Central memory CD8-positive, alpha-beta T cell (primary cell): ENCODE data around the gene SNAP23.

Experiments used
- ATAC-seq: fragments of 150-1000 bp; cut with Tn5 transposase; replicated peaks from 2 replicates; pipeline ENCODE4 v1.10.0; 2022; ENCODE audit warnings: mild to moderate bottlenecking, moderate FRiP score, moderate number of reproducible peaks; ENCODE audit not compliant: poor library complexity, severe bottlenecking; ENCODE audit errors: extremely low read depth
- DNase-seq, 2 donors: peaks; one replicate each; pipeline ENCODE4 v3.0.0; 2021; ENCODE audit warnings: low spot score in 2 of 2
- H3K27ac Mint-ChIP-seq: one replicate; pipeline ENCODE4 v1.8.0; 2022; ENCODE audit warnings: low read depth, mild to moderate bottlenecking, moderate library complexity, mixed read lengths
- H3K27me3 Mint-ChIP-seq: one replicate; pipeline ENCODE4 v1.8.0; 2022; ENCODE audit warnings: mixed read lengths
- H3K36me3 Mint-ChIP-seq: one replicate; pipeline ENCODE4 v1.8.0; 2022; ENCODE audit warnings: mild to moderate bottlenecking, moderate library complexity, mixed read lengths; ENCODE audit not compliant: insufficient read depth
- H3K4me1 Mint-ChIP-seq: one replicate; pipeline ENCODE4 v1.8.0; 2022; ENCODE audit warnings: mixed read lengths
- H3K4me3 Mint-ChIP-seq: one replicate; pipeline ENCODE4 v1.8.0; 2022; ENCODE audit warnings: mild to moderate bottlenecking, moderate library complexity, mixed read lengths
- H3K9me3 Mint-ChIP-seq: one replicate; pipeline ENCODE4 v1.8.0; 2022; ENCODE audit warnings: mixed read lengths

SNAP23 gene

DNA sequence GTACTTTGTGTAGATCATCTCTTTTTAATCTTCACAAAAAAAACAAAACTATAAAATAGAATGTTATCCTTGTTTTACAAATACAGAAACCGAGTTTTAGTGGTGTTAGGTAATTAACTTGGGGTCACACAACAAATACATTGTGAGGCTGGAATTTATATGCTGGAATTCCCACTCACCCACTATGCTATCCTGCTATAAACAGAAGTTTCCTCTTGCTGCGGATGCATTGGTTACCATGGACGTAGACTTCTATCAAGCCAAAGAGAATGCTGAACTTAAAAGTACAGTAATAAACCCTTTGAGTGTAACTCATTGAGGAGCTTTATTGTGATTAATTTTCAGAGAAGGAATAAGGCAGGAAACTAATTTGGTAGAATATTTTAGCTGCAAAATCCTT is 9.2 kb downstream of the SNAP23 start:
- Mint-ChIP-seq H3K9me3 (no peaks in the 10 kb centered on the region), H3K27me3 (no peaks in the 10 kb centered on the region), H3K4me1 (peaks cover 22% of the 10 kb centered on the region), H3K4me3 (no peak overlapping the region), H3K36me3 (peaks cover 6% of the 10 kb centered on the region), H3K27ac (no peak overlapping the region)
- no peak for DNase-seq
- ATAC-seq, result no peak

DNA sequence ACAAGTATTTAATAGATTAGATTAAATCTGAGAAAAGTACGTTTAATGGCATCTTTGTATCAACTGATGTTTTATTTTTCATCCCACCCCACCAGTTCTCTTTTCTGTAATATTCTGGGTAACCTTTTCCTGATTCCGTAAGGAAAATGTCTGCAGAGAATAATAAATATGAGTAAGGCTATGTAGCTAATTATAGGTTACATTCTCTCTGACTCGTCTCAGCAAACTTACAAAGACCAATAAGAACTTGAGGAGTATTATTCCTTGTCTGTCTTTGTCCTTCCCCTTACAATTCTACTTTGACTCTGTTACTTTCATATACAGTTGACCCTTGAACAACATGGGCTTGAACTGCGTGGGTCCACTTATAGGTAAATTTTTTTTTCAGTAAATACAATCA is 12.1 kb downstream of the SNAP23 start:
- no peaks in the 10 kb centered on the region for H3K27me3 Mint-ChIP-seq
- no peak for DNase-seq
- H3K4me3 Mint-ChIP-seq, result no peak overlapping the region
- ATAC-seq, result no peak
- H3K4me1 Mint-ChIP-seq, result peaks cover 11% of the 10 kb centered on the region
- no peaks in the 10 kb centered on the region for H3K9me3 Mint-ChIP-seq
- peaks cover 10% of the 10 kb centered on the region for H3K36me3 Mint-ChIP-seq
- no peak overlapping the region for H3K27ac Mint-ChIP-seq

DNA sequence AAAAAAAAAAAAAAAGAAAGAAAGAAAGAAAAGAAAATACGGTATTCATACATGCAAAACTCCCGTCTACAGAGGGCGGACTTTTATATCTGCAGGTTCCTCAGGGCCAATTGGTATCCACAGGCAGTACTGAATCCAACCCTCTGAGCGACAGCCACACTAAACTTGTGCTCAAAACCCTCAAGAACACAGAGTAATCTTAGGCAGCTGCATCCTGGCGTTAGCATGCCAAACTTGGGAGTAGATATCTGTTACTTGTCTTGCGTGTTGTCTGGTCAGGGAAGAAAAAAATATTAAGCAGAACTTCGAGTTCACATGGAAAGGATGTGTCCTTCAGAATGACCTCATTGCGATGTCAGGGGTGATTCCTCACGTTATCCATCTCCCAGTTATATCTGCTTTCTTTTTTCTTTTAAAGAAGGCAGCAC is 12.8 kb downstream of the SNAP23 start:
- ATAC-seq (no peak), DNase-seq (no peak)
- H3K4me1 Mint-ChIP-seq, result peaks cover 11% of the 10 kb centered on the region
- peaks cover 14% of the 10 kb centered on the region for H3K36me3 Mint-ChIP-seq
- no peak overlapping the region for H3K27ac Mint-ChIP-seq
- H3K9me3 Mint-ChIP-seq, result no peaks in the 10 kb centered on the region
- no peaks in the 10 kb centered on the region for H3K27me3 Mint-ChIP-seq
- no peak overlapping the region for H3K4me3 Mint-ChIP-seq

DNA sequence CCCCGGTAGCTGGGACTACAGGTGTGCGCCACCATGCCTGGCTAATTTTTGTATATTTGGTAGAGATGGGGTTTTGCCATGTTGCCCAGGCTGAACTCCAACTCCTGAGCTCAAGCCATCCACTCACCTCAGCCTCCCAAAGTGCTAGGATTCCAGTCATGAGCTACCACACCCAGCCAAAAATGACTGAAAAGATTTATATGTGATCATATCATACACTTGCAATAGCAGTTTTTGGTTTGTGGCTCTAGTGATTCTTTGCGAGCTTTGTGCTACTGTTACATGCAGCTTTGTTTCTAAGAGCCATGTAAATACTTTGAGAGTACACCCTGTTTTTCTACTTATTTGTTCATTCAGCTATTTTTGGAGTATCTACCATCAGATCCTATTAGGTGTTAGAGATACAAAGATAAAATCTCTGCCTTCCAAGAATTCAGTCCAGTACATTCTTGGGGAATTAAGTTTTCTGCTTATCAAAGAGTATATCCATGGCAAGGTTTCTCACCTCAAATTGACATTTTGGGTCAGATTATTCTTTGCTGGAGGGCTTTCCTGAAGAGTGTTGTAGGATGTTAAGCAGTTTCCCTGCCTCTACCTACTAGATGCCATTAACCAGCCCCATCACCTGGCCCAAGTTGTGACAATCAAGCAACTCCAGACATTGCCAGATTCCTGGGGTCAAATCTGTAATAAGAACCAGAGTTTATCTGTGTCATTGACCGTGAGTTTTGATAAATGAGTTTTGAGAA is 15.0 kb downstream of the SNAP23 start:
- Mint-ChIP-seq H3K4me3 (no peak overlapping the region), H3K27ac (no peak overlapping the region), H3K4me1 (peaks cover 7% of the 10 kb centered on the region), H3K9me3 (no peaks in the 10 kb centered on the region), H3K36me3 (peaks cover 22% of the 10 kb centered on the region), H3K27me3 (no peaks in the 10 kb centered on the region)
- no peak for DNase-seq
- no peak for ATAC-seq

DNA sequence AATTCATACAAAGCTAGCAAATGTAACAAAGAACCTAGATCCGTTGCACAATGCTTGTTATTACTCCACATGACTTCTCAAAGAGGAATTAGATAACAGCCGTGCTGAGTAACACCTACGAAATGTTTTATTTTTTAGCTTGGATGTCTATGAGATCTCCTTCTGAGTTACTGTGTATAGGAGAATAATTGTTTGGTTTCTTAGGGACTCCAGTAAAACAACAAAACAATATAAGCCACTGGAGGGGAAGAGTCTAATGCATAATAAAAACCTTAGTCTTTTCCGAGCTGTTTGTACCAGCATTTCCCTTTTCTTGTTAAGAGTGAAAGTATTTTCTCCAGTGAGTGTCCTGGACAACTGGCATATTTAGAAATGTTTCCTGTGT is 15.6 kb downstream of the SNAP23 start:
- DNase-seq, result no peak
- H3K4me3 Mint-ChIP-seq, result no peak overlapping the region
- ATAC-seq, result no peak
- no peaks in the 10 kb centered on the region for H3K9me3 Mint-ChIP-seq
- H3K36me3 Mint-ChIP-seq, result peaks cover 22% of the 10 kb centered on the region
- H3K27me3 Mint-ChIP-seq, result no peaks in the 10 kb centered on the region
- peak overlapping the region; percentile 33 for H3K27ac Mint-ChIP-seq
- peaks cover 5% of the 10 kb centered on the region for H3K4me1 Mint-ChIP-seq

DNA sequence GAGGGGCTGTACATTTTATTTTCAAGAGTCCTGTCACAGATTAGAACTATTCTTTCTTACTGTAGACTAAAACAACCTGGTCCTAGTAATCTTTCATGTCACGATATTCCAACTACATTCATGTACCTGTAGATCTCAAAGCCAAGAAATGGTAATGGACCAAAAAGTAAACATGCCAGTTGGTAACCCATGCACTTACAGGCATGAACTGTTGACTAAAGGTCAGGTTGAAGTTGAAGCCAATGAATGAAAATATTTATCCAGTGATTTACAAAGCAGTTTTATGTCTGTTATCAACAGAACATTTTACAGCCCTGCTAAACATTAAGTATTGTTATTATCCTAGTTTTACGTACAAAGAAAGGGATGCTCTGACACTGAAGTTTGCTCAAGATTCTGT is 27.9 kb downstream of the SNAP23 start:
- no peaks in the 10 kb centered on the region for H3K4me1 Mint-ChIP-seq
- H3K4me3 Mint-ChIP-seq, result no peak overlapping the region
- peaks cover 33% of the 10 kb centered on the region for H3K36me3 Mint-ChIP-seq
- no peaks in the 10 kb centered on the region for H3K9me3 Mint-ChIP-seq
- no peak for ATAC-seq
- H3K27ac Mint-ChIP-seq, result no peak overlapping the region
- DNase-seq, result no peak
- H3K27me3 Mint-ChIP-seq, result no peaks in the 10 kb centered on the region

DNA sequence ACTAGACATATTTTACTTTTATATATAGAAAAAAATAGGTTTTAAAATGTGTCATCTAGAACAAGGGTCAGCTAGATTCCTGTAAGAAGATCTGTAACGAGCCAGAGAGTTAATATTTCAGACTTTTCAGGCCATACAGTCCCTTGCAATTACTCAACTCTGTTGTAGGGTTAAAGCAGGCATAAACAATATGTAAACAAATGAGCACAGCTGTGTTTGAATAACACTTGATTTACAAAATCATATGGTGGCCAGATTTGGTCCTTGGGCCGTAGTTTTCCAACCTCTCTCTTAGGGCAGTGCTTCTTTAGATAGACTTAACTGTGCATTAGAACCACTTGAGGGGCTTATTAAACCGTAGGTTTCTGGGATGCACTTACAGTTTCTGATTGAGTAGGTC is 33.5 kb downstream of the SNAP23 start:
- no peak overlapping the region for H3K27ac Mint-ChIP-seq
- H3K27me3 Mint-ChIP-seq, result no peaks in the 10 kb centered on the region
- no peak overlapping the region for H3K4me3 Mint-ChIP-seq
- no peaks in the 10 kb centered on the region for H3K9me3 Mint-ChIP-seq
- ATAC-seq (no peak), DNase-seq (no peak)
- peaks cover 31% of the 10 kb centered on the region for H3K36me3 Mint-ChIP-seq
- no peaks in the 10 kb centered on the region for H3K4me1 Mint-ChIP-seq

DNA sequence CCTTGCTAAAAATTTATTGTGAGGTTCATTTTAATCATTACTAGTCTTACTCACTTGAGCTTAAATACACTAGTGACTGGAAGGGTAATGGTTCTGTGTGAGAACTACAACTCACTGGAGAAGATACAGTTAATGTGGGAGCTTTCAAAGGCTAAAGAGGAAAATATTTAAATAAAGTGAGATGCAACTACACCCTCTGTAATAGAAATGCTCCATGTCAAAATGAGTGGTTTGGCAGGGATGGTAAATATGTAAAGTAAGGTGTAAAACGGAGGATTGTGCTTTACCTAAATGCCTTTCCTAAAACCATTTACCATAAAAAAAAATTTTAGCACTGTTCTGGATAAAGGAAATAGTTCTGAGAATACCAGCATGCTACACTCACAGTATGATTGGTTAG is 37.8 kb downstream of the SNAP23 start:
- Mint-ChIP-seq H3K4me3 (no peak overlapping the region), H3K27me3 (no peaks in the 10 kb centered on the region), H3K9me3 (no peaks in the 10 kb centered on the region), H3K36me3 (peaks cover 25% of the 10 kb centered on the region), H3K4me1 (no peaks in the 10 kb centered on the region), H3K27ac (no peak overlapping the region)
- no peak for ATAC-seq
- no peak for DNase-seq

DNA sequence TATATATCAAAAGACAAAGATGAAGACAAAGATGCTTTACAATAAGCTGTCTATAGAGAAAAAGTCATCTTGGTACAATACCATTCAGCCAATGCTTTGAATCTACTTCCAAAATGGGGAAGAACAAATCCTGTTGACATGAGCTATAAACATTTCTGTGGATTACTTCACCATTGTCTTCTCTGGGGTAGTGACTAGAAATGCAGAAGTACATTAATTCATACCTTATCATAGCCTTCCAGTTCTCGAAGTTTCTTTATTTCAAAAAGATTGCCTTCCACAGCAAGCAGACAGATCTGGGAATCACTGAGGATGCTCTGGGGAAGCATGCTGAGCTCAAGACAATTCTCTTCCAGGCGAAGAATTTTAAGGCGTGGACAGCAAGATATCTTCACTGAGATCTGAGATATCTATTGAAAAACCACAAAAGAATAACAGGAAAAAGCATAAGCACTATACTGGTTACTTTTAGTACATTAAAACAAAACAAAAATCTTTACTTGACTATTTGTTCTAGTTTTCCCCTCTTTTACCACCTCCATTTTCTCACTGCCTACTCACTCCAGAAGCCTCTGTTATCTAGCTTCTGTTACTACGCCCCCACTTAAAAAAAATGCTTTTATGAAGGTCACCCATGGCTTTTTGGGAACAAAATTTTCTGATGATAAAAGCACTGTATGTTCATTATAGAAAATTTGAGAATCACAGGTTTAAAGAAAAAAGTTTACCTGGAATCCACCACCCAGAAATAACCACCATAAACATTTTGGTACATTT is 49.6 kb downstream of the SNAP23 start:
- no peak for ATAC-seq
- Mint-ChIP-seq H3K27me3 (no peaks in the 10 kb centered on the region), H3K4me3 (no peak overlapping the region), H3K9me3 (no peaks in the 10 kb centered on the region), H3K4me1 (peaks cover 38% of the 10 kb centered on the region), H3K27ac (no peak overlapping the region), H3K36me3 (peaks cover 29% of the 10 kb centered on the region)
- DNase-seq, result no peak

DNA sequence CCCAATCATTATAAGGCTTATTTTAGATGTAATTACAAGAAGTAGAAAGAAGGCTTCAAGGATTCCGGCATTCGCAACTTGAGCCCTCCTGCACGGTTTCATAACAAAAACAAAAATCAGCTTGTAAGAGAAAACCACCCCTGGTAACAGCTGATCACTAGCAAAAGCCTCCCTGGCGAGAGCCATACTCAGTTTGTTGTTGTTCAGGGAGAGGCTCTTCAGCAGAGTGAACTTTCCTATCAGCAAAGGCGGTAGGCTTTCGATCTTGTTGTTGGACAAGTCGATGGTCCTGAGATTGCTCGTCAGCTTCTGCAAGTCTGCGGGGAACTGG is 52.4 kb downstream of the SNAP23 start:
- Mint-ChIP-seq H3K36me3 (peaks cover 27% of the 10 kb centered on the region), H3K4me3 (peak overlapping the region; percentile 90), H3K27ac (peak overlapping the region; percentile 97), H3K9me3 (no peaks in the 10 kb centered on the region), H3K27me3 (no peaks in the 10 kb centered on the region), H3K4me1 (peaks cover 40% of the 10 kb centered on the region)
- ATAC-seq, result peak; percentile 21
- no peak for DNase-seq

DNA sequence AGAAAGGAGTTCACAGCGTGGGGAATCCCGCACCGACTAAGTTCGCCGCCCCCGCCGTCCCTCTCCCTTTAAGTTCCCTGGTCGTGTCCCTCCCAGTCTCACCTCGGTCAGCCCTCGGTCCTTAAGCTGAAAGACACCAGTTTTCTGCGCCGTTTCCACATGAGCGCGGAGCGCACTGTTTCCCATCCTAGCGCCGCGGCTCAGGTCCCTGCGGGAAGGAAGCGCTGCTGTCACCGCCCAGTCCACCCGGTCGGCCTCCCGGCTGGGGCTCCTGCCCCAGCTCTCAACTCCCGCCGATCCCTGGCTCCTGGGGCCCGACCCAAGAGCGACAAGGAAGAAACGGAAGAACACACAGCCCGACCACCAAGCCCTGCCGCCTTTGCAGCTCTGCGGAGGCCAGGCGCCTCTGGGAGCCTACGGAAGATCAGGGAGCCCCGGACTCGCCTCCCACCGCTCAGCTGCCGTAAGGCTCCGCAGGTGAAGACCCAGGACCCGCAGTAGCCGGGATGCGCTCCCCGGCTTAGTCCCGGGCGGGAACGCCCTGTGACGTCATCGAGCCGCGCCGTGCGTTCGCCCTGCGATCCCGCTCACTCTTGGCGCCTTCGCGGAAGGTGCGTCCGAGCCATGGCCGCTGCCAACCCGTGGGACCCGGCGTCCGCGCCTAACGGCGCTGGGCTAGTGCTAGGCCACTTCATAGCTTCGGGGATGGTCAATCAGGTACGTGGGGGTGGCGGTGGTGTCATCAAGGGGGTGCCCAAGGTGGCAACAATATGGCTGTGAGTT is 53.0 kb downstream of the SNAP23 start, which contains the start of the genes HAUS2 and LRRC57:
TSS of gene HAUS2 (plus strand) at position 590 of the 783 bp plus-strand sequence. CDS start at position 625, 35 bp downstream.
TSS of gene LRRC57 (minus strand) at position 545 of the 783 bp plus-strand sequence. CDS start at position 186, 359 bp downstream.
- Mint-ChIP-seq H3K9me3 (no peaks in the 10 kb centered on the region), H3K27ac (peak within 1 kb of the TSS; percentile 97), H3K4me3 (peak within 1 kb of the TSS; percentile 90), H3K4me1 (peaks cover 42% of the 10 kb centered on the region), H3K36me3 (peaks cover 27% of the 10 kb centered on the region), H3K27me3 (no peaks in the 10 kb centered on the region)
- peak; percentile 80 for ATAC-seq
- peak; percentile 76 to 79 for DNase-seq

DNA sequence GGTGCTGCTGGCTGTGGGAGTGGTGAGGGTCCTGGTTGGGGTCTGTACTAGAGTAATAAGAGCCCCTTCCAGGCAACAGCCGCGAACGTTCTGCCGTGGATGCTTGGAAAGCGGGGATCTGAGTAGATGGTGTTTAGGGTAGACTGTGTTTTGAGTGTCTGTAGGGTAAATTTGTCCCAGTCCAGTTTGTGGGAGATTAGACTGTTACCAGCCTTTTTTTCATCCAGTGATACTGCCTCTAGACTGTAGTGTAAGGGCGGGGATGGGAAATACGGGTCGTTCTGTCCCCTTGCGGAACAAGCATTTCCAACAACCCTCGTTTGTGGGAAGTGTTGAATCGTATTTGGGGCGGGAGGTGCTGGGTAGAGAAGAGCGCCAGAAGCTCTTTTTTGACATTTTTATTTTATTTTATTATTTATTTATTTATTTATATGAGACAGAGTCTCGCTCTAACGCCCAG is 53.6 kb downstream of the SNAP23 start:
- ATAC-seq (peak; percentile 61), DNase-seq (no peak)
- H3K9me3 Mint-ChIP-seq, result no peaks in the 10 kb centered on the region
- H3K4me1 Mint-ChIP-seq, result peaks cover 45% of the 10 kb centered on the region
- H3K27me3 Mint-ChIP-seq, result no peaks in the 10 kb centered on the region
- peak overlapping the region; percentile 90 for H3K4me3 Mint-ChIP-seq
- peak overlapping the region; percentile 97 for H3K27ac Mint-ChIP-seq
- peaks cover 22% of the 10 kb centered on the region for H3K36me3 Mint-ChIP-seq
